ENCODE data around the gene CLHC1.

DNA sequence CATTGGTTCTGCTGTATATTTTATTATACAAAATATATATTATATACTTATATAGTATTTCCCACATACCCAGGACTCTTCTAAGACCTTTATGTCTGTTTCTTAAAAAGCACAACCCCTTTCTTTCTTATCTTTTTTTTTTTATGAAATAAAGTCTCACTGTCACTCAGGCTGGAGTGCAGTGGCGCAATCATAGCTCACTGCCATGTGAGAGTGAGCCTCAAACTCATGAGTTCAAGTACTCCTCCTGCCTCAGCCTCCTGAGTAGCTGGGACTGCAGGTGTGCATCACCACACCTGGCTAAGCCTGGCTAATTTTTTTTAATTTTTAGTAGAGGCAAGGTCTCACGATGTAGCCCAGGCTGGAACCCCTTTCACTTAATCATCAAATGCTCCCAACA lies 72.3 kb downstream of the CLHC1 start:
- no peak for TF ChIP-seq POLR2A (IDR thresholded peaks at IDR 0.05)
- TF ChIP-seq, protein P1, sequence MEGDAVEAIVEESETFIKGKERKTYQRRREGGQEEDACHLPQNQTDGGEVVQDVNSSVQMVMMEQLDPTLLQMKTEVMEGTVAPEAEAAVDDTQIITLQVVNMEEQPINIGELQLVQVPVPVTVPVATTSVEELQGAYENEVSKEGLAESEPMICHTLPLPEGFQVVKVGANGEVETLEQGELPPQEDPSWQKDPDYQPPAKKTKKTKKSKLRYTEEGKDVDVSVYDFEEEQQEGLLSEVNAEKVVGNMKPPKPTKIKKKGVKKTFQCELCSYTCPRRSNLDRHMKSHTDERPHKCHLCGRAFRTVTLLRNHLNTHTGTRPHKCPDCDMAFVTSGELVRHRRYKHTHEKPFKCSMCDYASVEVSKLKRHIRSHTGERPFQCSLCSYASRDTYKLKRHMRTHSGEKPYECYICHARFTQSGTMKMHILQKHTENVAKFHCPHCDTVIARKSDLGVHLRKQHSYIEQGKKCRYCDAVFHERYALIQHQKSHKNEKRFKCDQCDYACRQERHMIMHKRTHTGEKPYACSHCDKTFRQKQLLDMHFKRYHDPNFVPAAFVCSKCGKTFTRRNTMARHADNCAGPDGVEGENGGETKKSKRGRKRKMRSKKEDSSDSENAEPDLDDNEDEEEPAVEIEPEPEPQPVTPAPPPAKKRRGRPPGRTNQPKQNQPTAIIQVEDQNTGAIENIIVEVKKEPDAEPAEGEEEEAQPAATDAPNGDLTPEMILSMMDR (IDR thresholded peaks at IDR 0.05), result no peak
